OCI-LY1 (cell line): ENCODE measurements around the gene CNTN6.

ENCODE experiments used
- H2AFZ ChIP-seq: fragments of 200-600 bp; sonication (generic), shearing (Covaris generic); 2 replicates; pipeline ENCODE4 v1.6.0; 2014; ENCODE audit warnings: antibody characterized with exemption, mild to moderate bottlenecking, low read length
- H3F3A ChIP-seq: fragments of 200-600 bp; sonication (generic), shearing (Covaris generic); 2 replicates; pipeline ENCODE4 v1.6.0; 2014; ENCODE audit warnings: mild to moderate bottlenecking, antibody characterized with exemption, low read length, moderate library complexity; ENCODE audit not compliant: insufficient read depth
- H3K27ac ChIP-seq: fragments of 200-600 bp; sonication (generic); 2 replicates; pipeline ENCODE4 v1.5.1; 2014; ENCODE audit warnings: low read length, mixed run types, mild to moderate bottlenecking, low read depth; ENCODE audit not compliant: poor library complexity, severe bottlenecking
- H3K27me3 ChIP-seq: fragments of 200-600 bp; sonication (generic); 2 replicates; pipeline ENCODE4 v1.6.0; 2014; ENCODE audit warnings: antibody characterized with exemption, mild to moderate bottlenecking, low read length, moderate library complexity; ENCODE audit not compliant: insufficient read depth
- H3K36me3 ChIP-seq: fragments of 200-600 bp; sonication (generic); 2 replicates; pipeline ENCODE4 v1.6.1; 2014; ENCODE audit warnings: mild to moderate bottlenecking, antibody characterized with exemption, low read length, moderate library complexity, mixed read lengths; ENCODE audit not compliant: insufficient read depth
- H3K4me1 ChIP-seq: fragments of 200-600 bp; sonication (generic); 2 replicates; pipeline ENCODE4 v1.5.1; 2014; ENCODE audit warnings: mild to moderate bottlenecking, low read length, moderate library complexity; ENCODE audit not compliant: insufficient read depth, severe bottlenecking
- H3K4me2 ChIP-seq: fragments of 200-600 bp; sonication (generic), shearing (Covaris generic); 2 replicates; pipeline ENCODE4 v1.6.1; 2014; ENCODE audit warnings: low read length
- H3K4me3 ChIP-seq: fragments of 200-600 bp; sonication (generic); 2 replicates; pipeline ENCODE4 v1.5.1; 2014; ENCODE audit warnings: low read length, low read depth, mild to moderate bottlenecking, mixed read lengths; ENCODE audit not compliant: poor library complexity, severe bottlenecking
- H3K79me2 ChIP-seq: fragments of 200-600 bp; shearing (Covaris generic); 2 replicates; pipeline ENCODE4 v1.6.1; 2016; ENCODE audit warnings: mixed run types, low read length, mixed read lengths; ENCODE audit not compliant: insufficient read depth
- H3K9ac ChIP-seq: fragments of 200-600 bp; sonication (generic), shearing (Covaris generic); 2 replicates; pipeline ENCODE4 v1.6.1; 2014; ENCODE audit warnings: mild to moderate bottlenecking, low read length, mixed read lengths
- H3K9me2 ChIP-seq: fragments of 200-600 bp; sonication (generic), shearing (Covaris generic); 2 replicates; pipeline ENCODE4 v1.6.1; 2014; ENCODE audit warnings: low read depth, mild to moderate bottlenecking, low read length, mixed read lengths
- H3K9me3 ChIP-seq: fragments of 200-600 bp; shearing (Covaris generic); 2 replicates; pipeline ENCODE4 v1.6.1; 2014; ENCODE audit warnings: low read length, mixed read lengths
- H4K20me1 ChIP-seq: fragments of 200-600 bp; sonication (generic), shearing (Covaris generic); 2 replicates; pipeline ENCODE4 v1.6.0; 2016; ENCODE audit warnings: mild to moderate bottlenecking, low read length; ENCODE audit not compliant: insufficient read depth
- CTCF ChIP-seq: fragments of 200-600 bp; sonication (generic), shearing (Covaris generic); IDR thresholded peaks from 2 replicates; pipeline ENCODE4 v1.5.1; 2017; ENCODE audit warnings: mild to moderate bottlenecking, antibody characterized with exemption, low read length, moderate library complexity, mixed read lengths
- EZH2 ChIP-seq: fragments of 200-600 bp; sonication (generic), shearing (Covaris generic); IDR thresholded peaks from 2 replicates; pipeline ENCODE4 v1.8.0; 2017; ENCODE audit warnings: borderline replicate concordance, mixed run types, mild to moderate bottlenecking, antibody characterized with exemption, low read length, moderate library complexity, mixed read lengths

Gene CNTN6

DNA sequence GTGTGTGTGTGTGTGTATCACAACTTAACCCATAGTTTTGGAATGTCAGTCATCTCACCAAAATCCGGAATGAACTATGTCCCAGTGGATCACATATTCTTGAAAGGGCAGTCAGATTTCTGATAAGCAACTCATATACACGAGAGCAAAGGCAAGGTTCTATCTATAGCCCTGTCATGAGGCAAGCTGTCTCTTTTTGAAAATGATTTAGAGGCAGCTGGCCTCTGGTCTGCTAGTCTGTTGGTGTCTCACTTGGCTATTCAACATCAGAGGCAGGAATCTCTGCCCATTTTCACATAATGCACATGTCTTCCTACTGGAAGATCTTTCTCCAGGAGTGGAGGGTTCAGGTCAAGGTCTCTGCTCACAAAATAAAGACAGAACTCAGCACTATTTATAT lies 79.8 kb downstream of the CNTN6 start:
- H3K4me2 ChIP-seq: no peak overlapping the region
- no peak for TF ChIP-seq CTCF
- TF ChIP-seq EZH2: no peak
- H3K27me3 ChIP-seq: no peaks in the 10 kb centered on the region

DNA sequence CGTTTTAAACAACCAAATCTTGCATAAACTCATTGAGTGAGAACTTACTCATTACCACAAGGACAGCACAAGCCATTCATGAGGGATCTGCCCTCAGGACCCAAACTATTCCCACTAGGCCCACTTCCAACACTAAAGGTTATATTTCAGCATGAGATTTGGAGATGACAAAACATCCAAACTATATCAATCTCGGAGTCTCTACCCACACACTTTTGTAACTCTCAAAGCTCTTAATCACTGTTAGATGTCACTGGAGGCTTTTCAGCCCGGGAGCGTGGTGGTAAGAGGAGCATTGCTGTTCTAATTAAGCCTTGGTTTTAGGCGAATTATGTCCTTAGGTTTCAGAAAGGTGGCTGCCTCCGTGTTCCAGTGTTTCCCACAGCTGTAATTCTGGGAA lies 86.3 kb downstream of the CNTN6 start:
- Histone ChIP-seq H2AFZ (no peak overlapping the region), H3K27me3 (no peaks in the 10 kb centered on the region), H3K79me2 (no peaks in the 10 kb centered on the region), H3K4me1 (no peaks in the 10 kb centered on the region), H3K9me2 (no peaks in the 10 kb centered on the region), H3K9me3 (no peaks in the 10 kb centered on the region), H4K20me1 (no peaks in the 10 kb centered on the region), H3K4me2 (no peak overlapping the region), H3K9ac (no peak overlapping the region), H3K36me3 (no peaks in the 10 kb centered on the region), H3F3A (no peaks in the 10 kb centered on the region), H3K27ac (no peak overlapping the region), H3K4me3 (no peak overlapping the region)
- TF ChIP-seq CTCF (no peak), EZH2 (no peak)

More for the DNA sequence above, 79.8 kb downstream of the CNTN6 start:
- Histone ChIP-seq H2AFZ (no peak overlapping the region), H3K36me3 (no peaks in the 10 kb centered on the region), H3K9me3 (no peaks in the 10 kb centered on the region), H3K9me2 (no peaks in the 10 kb centered on the region), H3K4me1 (no peaks in the 10 kb centered on the region), H3F3A (no peaks in the 10 kb centered on the region), H3K27ac (no peak overlapping the region), H3K79me2 (no peaks in the 10 kb centered on the region), H3K9ac (no peak overlapping the region), H3K4me3 (no peak overlapping the region), H4K20me1 (no peaks in the 10 kb centered on the region)

DNA sequence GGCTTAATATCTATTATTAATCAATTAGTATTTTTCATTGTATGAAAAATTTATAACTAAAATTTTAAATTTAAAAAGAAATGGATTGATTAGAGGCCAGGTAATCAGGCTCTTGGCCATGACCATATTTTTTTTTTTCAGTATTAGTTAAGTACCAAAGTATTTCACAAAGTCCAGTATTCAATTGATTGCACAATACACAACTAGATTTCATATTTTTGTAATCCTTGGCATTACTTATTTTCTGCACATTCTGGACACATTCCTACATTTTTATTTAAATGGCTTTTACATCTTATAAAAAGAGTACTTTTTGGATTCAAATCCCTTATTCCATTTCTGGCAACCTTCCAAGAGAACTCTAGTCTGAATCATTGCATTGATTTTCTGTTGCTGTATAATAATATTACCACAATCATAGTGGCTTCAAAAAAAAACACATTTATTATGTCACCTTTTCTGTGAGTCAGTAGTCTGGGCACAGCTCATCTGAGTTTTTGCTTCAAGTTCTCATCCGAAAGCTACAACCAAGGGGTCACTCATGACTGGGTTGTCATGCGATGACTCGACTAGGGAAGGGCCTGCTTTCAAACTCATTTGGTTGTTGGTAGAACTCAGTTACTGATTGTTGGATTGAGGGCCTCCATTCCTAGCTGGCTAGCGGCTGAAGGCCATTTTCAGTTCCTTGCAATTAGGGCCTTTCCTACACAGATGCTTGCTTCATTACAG lies 90.7 kb downstream of the CNTN6 start:
- Histone ChIP-seq H3K4me2 (no peak overlapping the region), H2AFZ (no peak overlapping the region), H3K9ac (no peak overlapping the region), H3K9me3 (no peaks in the 10 kb centered on the region), H3K4me3 (no peak overlapping the region), H3K9me2 (no peaks in the 10 kb centered on the region), H4K20me1 (no peaks in the 10 kb centered on the region), H3K27me3 (no peaks in the 10 kb centered on the region), H3K4me1 (no peaks in the 10 kb centered on the region), H3F3A (no peaks in the 10 kb centered on the region), H3K36me3 (no peaks in the 10 kb centered on the region), H3K27ac (no peak overlapping the region), H3K79me2 (no peaks in the 10 kb centered on the region)
- TF ChIP-seq EZH2 (no peak), CTCF (no peak)
